Ramos (cell line): ENCODE results near the gene XIRP2.

Source experiments
- in situ Hi-C: fragments of 300-500 bp; cut with MboI; formaldehyde crosslinking; loops from one replicate; pipeline ENCODE4 v1.14.3; 2022; ENCODE audit warnings: low sequenced_read_pairs; ENCODE audit not compliant: unreplicated experiment

The XIRP2 gene

GRCh38 chr2:167183931-167184330 lies 295.7 kb downstream of the XIRP2 start:
- in situ Hi-C loops, result no loop called here

- in situ Hi-C loops, result no loop called here
Measured at GRCh38 chr2:167186465-167186864, 298.2 kb downstream of the XIRP2 start.

GRCh38 chr2:167187049-167187727 lies 298.9 kb downstream of the XIRP2 start:
- in situ Hi-C loops, result no loop called here

- in situ Hi-C loops, result no loop called here
Measured at GRCh38 chr2:167187978-167188967, 300.0 kb downstream of the XIRP2 start.

GRCh38 chr2:167190053-167190452 lies 301.8 kb downstream of the XIRP2 start:
- in situ Hi-C loops, result no loop called here

- in situ Hi-C loops, result no loop called here
Measured at GRCh38 chr2:167191588-167191987, 303.3 kb downstream of the XIRP2 start.

- in situ Hi-C loops, result no loop called here
Measured at GRCh38 chr2:167192833-167193232, 304.6 kb downstream of the XIRP2 start.

- in situ Hi-C loops, result no loop called here
Measured at GRCh38 chr2:167196461-167197252, 308.4 kb downstream of the XIRP2 start.

GRCh38 chr2:167198009-167198408 lies 309.7 kb downstream of the XIRP2 start:
- in situ Hi-C loops, result no loop called here

GRCh38 chr2:167198576-167198975 lies 310.3 kb downstream of the XIRP2 start:
- in situ Hi-C loops, result no loop called here

- in situ Hi-C loops, result no loop called here
Measured at GRCh38 chr2:167200019-167200418, 311.7 kb downstream of the XIRP2 start.

- in situ Hi-C loops, result no loop called here
Measured at GRCh38 chr2:167209784-167210183, 321.5 kb downstream of the XIRP2 start.

GRCh38 chr2:167212014-167212648 lies 323.9 kb downstream of the XIRP2 start:
- in situ Hi-C loops, result no loop called here

- in situ Hi-C loops, result no loop called here
Measured at GRCh38 chr2:167215595-167215994, 327.3 kb downstream of the XIRP2 start.

GRCh38 chr2:167237478-167237877 lies 349.2 kb downstream of the XIRP2 start:
- in situ Hi-C loops, result no loop called here

GRCh38 chr2:167240671-167241070 lies 352.4 kb downstream of the XIRP2 start:
- in situ Hi-C loops, result no loop called here

GRCh38 chr2:167249197-167249596 lies 360.9 kb downstream of the XIRP2 start:
- in situ Hi-C loops, result no loop called here

- in situ Hi-C loops, result no loop called here
Measured at GRCh38 chr2:167253025-167253424, 364.7 kb downstream of the XIRP2 start.

- in situ Hi-C loops, result no loop called here
Measured at GRCh38 chr2:167254721-167255120, 366.4 kb downstream of the XIRP2 start.

GRCh38 chr2:167258712-167259111 lies 370.4 kb downstream of the XIRP2 start:
- in situ Hi-C loops, result no loop called here
